SU-DHL-6 (cell line): ENCODE results near the gene NDUFS2.

Source experiments
- H2AFZ ChIP-seq: fragments of 200-600 bp; sonication (generic); 2 replicates; pipeline ENCODE4 v1.6.1; 2014; ENCODE audit warnings: low read depth, mild to moderate bottlenecking, moderate library complexity, mixed read lengths, antibody characterized with exemption, low read length; ENCODE audit not compliant: severe bottlenecking
- H3F3A ChIP-seq: fragments of 200-600 bp; shearing (Covaris generic); 2 replicates; pipeline ENCODE4 v1.6.0; 2016; ENCODE audit warnings: antibody characterized with exemption, mild to moderate bottlenecking; ENCODE audit not compliant: insufficient read depth
- H3K27ac ChIP-seq: fragments of 200-600 bp; sonication (generic); 2 replicates; pipeline ENCODE4 v1.5.1; 2016; ENCODE audit warnings: low read depth, mild to moderate bottlenecking, low read length, moderate library complexity, mixed read lengths
- H3K27me3 ChIP-seq: fragments of 200-600 bp; sonication (generic), shearing (Covaris generic); 2 replicates; pipeline ENCODE4 v1.6.0; 2014; ENCODE audit warnings: mild to moderate bottlenecking, low read length
- H3K36me3 ChIP-seq: fragments of 200-600 bp; sonication (generic); 2 replicates; pipeline ENCODE4 v1.6.1; 2014; ENCODE audit warnings: mild to moderate bottlenecking, low read length, mixed read lengths
- H3K4me2 ChIP-seq: fragments of 300-600, 200-600 bp; shearing (Covaris generic), sonication (generic); 2 replicates; pipeline ENCODE4 v1.6.0; 2014; ENCODE audit warnings: low read length, low read depth, mild to moderate bottlenecking; ENCODE audit not compliant: poor library complexity, severe bottlenecking
- H3K4me3 ChIP-seq: fragments of 200-600 bp; sonication (generic); 2 replicates; pipeline ENCODE4 v1.5.1; 2014; ENCODE audit warnings: antibody characterized with exemption, low read length, mild to moderate bottlenecking, mixed read lengths; ENCODE audit not compliant: insufficient read depth, poor library complexity, severe bottlenecking
- H3K79me2 ChIP-seq: fragments of 200-600 bp; sonication (generic); 2 replicates; pipeline ENCODE4 v1.6.1; 2014; ENCODE audit warnings: mild to moderate bottlenecking, low read length, moderate library complexity; ENCODE audit not compliant: insufficient read depth
- H3K9ac ChIP-seq: fragments of 200-600 bp; sonication (generic); 2 replicates; pipeline ENCODE4 v1.7.0; 2014; ENCODE audit warnings: mild to moderate bottlenecking, low read length
- H3K9me2 ChIP-seq: fragments of 200-600 bp; sonication (generic); replicated peaks from 2 replicates; pipeline ENCODE4 v1.6.1; 2014; ENCODE audit warnings: low read length; ENCODE audit not compliant: insufficient read depth
- H3K9me3 ChIP-seq: fragments of 200-600 bp; sonication (generic); 2 replicates; pipeline ENCODE4 v1.6.1; 2014; ENCODE audit warnings: low read length, mixed read lengths; ENCODE audit not compliant: insufficient read depth
- H4K20me1 ChIP-seq: fragments of 200-600 bp; sonication (generic); 2 replicates; pipeline ENCODE4 v1.6.1; 2014; ENCODE audit warnings: low read depth, mild to moderate bottlenecking, antibody characterized with exemption, low read length, moderate library complexity, mixed read lengths
- CTCF ChIP-seq: fragments of 200-600 bp; sonication (generic); IDR thresholded peaks from one replicate; pipeline ENCODE4 v1.5.1; 2017; ENCODE audit warnings: antibody characterized with exemption, mild to moderate bottlenecking, low read length, moderate library complexity; ENCODE audit not compliant: insufficient read depth, poor library complexity, severe bottlenecking
- EZH2phosphoT487 ChIP-seq: fragments of 200-600 bp; sonication (generic), shearing (Covaris generic); conservative IDR thresholded peaks from 2 replicates; pipeline ENCODE4 v1.6.1; 2018; ENCODE audit warnings: mild to moderate bottlenecking, antibody characterized with exemption, low read length, moderate library complexity, mixed read lengths

NDUFS2 gene

GRCh38 chr1:161235957-161236775, 34.0 kb downstream of the NDUFS2 start:
- Histone ChIP-seq H3K9me3 (no peaks in the 10 kb centered on the region), H3F3A (no peaks in the 10 kb centered on the region), H3K4me2 (no peak overlapping the region), H3K36me3 (no peaks in the 10 kb centered on the region), H3K4me3 (no peak overlapping the region), H3K79me2 (no peaks in the 10 kb centered on the region), H4K20me1 (no peaks in the 10 kb centered on the region), H3K9me2 (no peaks in the 10 kb centered on the region), H3K9ac (no peak overlapping the region), H3K27me3 (no peaks in the 10 kb centered on the region), H2AFZ (no peak overlapping the region), H3K27ac (no peak overlapping the region)
- TF ChIP-seq CTCF (no peak), EZH2phosphoT487 (no peak)

- TF ChIP-seq EZH2phosphoT487 = no peak
- no peak for TF ChIP-seq CTCF
- Histone ChIP-seq H3K9me2 (no peaks in the 10 kb centered on the region), H3F3A (no peaks in the 10 kb centered on the region), H3K36me3 (no peaks in the 10 kb centered on the region), H3K4me2 (no peak within 1 kb of the TSS), H3K27ac (no peak within 1 kb of the TSS), H3K9ac (no peak within 1 kb of the TSS), H3K9me3 (no peaks in the 10 kb centered on the region), H3K4me3 (no peak within 1 kb of the TSS), H3K79me2 (no peaks in the 10 kb centered on the region), H2AFZ (no peak within 1 kb of the TSS), H4K20me1 (no peaks in the 10 kb centered on the region), H3K27me3 (no peaks in the 10 kb centered on the region)
Measured at GRCh38 chr1:161238039-161238473, 35.9 kb downstream of the NDUFS2 start, which contains the start of gene NR1I3. Gene NR1I3, minus strand, starts transcription at chr1:161238203. Its CDS starts 1,638 bp downstream, at chr1:161236565.

GRCh38 chr1:161241682-161242081, 39.5 kb downstream of the NDUFS2 start:
- no peaks in the 10 kb centered on the region for H3K9me2 ChIP-seq
- no peak overlapping the region for H3K4me2 ChIP-seq
- no peak overlapping the region for H3K4me3 ChIP-seq
- TF ChIP-seq EZH2phosphoT487 (no peak), CTCF (no peak)
- H3F3A ChIP-seq = no peaks in the 10 kb centered on the region
- H3K27ac ChIP-seq = no peak overlapping the region
- no peaks in the 10 kb centered on the region for H3K9me3 ChIP-seq
- H2AFZ ChIP-seq = no peak overlapping the region
- H3K9ac ChIP-seq = no peak overlapping the region
- no peaks in the 10 kb centered on the region for H4K20me1 ChIP-seq
- H3K27me3 ChIP-seq = no peaks in the 10 kb centered on the region
- no peaks in the 10 kb centered on the region for H3K79me2 ChIP-seq
- H3K36me3 ChIP-seq = no peaks in the 10 kb centered on the region
